Esophagus muscularis mucosa (tissue), 4 donors: ENCODE measurements around the gene MAST4. TPM values are rescaled to one million over a fixed set of nuclear protein-coding genes. Genes with fewer than 3 reads are reported as not detected.

Source experiments
- DNase-seq: peaks from one replicate; pipeline ENCODE4 v3.0.0-alpha.2; 2017; ENCODE audit errors: extremely low spot score
- H3K27ac ChIP-seq, 4 donors: fragments of 200-600 bp; sonication (generic); replicated peaks in 1 of 4; 1 replicate in 3 of 4; 2 replicates in 1 of 4; pipeline ENCODE4 v1.5.1; 2016 to 2019; ENCODE audit warnings: mild to moderate bottlenecking in 1 of 4
- H3K27me3 ChIP-seq, 4 donors: fragments of 200-600 bp; sonication (generic); one replicate each; pipeline versions ENCODE4 v1.5.1 to v1.6.0; 2016 to 2019
- H3K36me3 ChIP-seq, 4 donors: fragments of 200-600 bp; sonication (generic); one replicate each; pipeline ENCODE4 v1.5.1; 2016 to 2019
- H3K4me1 ChIP-seq, 4 donors: fragments of 200-600 bp; sonication (generic); one replicate each; pipeline ENCODE4 v1.5.1; 2016 to 2019
- H3K4me3 ChIP-seq, 4 donors: fragments of 200-600 bp; sonication (generic); 1 replicate in 2 of 4; 2 replicates in 2 of 4; pipeline ENCODE4 v1.5.1; 2016 to 2019; ENCODE audit warnings: mild to moderate bottlenecking in 4 of 4, moderate library complexity in 1 of 4
- H3K9me3 ChIP-seq, 4 donors: fragments of 200-600 bp; sonication (generic); 1 replicate in 3 of 4; 2 replicates in 1 of 4; pipeline ENCODE4 v1.5.1; 2016 to 2019
- EP300 ChIP-seq: sonication (generic); formaldehyde crosslinking; IDR thresholded peaks from one replicate; pipeline ENCODE4 v1.6.1; 2017; ENCODE audit warnings: antibody characterized with exemption
- POLR2A ChIP-seq: fragments of 450-650 bp; IDR thresholded peaks from one replicate; pipeline ENCODE4 v1.6.1; 2017; ENCODE audit warnings: antibody characterized with exemption, moderate library complexity, mild to moderate bottlenecking, low read depth
- POLR2AphosphoS5 ChIP-seq, 2 donors: sonication (generic); formaldehyde crosslinking; IDR thresholded peaks; one replicate each; pipeline ENCODE4 v1.6.1; 2017; ENCODE audit warnings: antibody characterized with exemption in 2 of 2
- WGBS: methylation state at CpG from one replicate; pipeline ENCODE4 v1.1.5; 2018; 5-methylcytosine and 5-hydroxymethylcytosine counted together
- intact Hi-C: fragments of 100-400 bp; cut with DNase I; formaldehyde crosslinking; loops from one replicate; pipeline ENCODE4 v1.15.1; 2023
- total RNA-seq, 4 donors: library from RNA; depleted of rRNA; stranded (reverse); fragments of >200 nt; gene quantifications; one replicate each; pipeline versions ENCODE4 v1.1.0 to v1.2.1, GENCODE V29; 2016
- TF ChIP-seq, protein P1 (sequence below), 3 experiments: fragments of 200-600 bp in 2 of 3; fragments of 450-650 bp in 1 of 3; sonication (generic) in 2 of 3; IDR thresholded peaks; one replicate each; pipeline ENCODE4 v1.5.1; 2017 to 2019; ENCODE audit warnings: antibody characterized with exemption in 3 of 3, mild to moderate bottlenecking in 2 of 3, moderate library complexity in 1 of 3

The MAST4 gene
- total RNA-seq, 4 donors from 2014 or later, result 26.2 to 39.7 (median 35.8) TPM

DNA sequence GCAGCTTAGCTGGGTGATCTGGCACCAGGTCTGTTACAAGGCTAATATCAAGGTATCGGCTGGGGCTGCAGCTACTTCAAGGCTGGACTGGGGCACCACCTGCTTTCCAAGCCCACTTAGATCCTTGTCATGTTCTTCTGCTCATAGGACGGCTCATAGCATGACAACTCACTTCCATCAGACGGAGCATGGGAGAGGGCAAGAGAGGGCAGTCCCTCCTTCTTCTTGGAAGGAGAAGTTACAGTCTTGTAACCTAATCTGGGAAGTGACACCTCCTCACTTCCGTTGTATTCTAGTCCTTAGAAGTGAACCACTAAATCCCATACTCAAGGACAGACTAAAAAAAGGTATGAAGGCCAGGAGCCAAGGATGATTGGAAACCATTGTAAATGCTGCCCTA lies 258.2 kb downstream of the MAST4 start:
- 78% methylated on average over 4 of the region's 4 CpGs for WGBS
- no peak for TF ChIP-seq POLR2A
- TF ChIP-seq EP300, result no peak
- TF ChIP-seq POLR2AphosphoS5 (IDR thresholded peaks at IDR 0.05), result no peak
- TF ChIP-seq, protein P1, sequence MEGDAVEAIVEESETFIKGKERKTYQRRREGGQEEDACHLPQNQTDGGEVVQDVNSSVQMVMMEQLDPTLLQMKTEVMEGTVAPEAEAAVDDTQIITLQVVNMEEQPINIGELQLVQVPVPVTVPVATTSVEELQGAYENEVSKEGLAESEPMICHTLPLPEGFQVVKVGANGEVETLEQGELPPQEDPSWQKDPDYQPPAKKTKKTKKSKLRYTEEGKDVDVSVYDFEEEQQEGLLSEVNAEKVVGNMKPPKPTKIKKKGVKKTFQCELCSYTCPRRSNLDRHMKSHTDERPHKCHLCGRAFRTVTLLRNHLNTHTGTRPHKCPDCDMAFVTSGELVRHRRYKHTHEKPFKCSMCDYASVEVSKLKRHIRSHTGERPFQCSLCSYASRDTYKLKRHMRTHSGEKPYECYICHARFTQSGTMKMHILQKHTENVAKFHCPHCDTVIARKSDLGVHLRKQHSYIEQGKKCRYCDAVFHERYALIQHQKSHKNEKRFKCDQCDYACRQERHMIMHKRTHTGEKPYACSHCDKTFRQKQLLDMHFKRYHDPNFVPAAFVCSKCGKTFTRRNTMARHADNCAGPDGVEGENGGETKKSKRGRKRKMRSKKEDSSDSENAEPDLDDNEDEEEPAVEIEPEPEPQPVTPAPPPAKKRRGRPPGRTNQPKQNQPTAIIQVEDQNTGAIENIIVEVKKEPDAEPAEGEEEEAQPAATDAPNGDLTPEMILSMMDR (IDR thresholded peaks at IDR 0.05), result no peak
- DNase-seq, result no peak
- Histone ChIP-seq H3K27ac (no peak overlapping the region), H3K36me3 (no peaks in the 10 kb centered on the region), H3K4me1 (no peaks in the 10 kb centered on the region), H3K9me3 (no peaks in the 10 kb centered on the region), H3K4me3 (no peak overlapping the region), H3K27me3 (no peaks in the 10 kb centered on the region)
- intact Hi-C loops, result no loop called here

DNA sequence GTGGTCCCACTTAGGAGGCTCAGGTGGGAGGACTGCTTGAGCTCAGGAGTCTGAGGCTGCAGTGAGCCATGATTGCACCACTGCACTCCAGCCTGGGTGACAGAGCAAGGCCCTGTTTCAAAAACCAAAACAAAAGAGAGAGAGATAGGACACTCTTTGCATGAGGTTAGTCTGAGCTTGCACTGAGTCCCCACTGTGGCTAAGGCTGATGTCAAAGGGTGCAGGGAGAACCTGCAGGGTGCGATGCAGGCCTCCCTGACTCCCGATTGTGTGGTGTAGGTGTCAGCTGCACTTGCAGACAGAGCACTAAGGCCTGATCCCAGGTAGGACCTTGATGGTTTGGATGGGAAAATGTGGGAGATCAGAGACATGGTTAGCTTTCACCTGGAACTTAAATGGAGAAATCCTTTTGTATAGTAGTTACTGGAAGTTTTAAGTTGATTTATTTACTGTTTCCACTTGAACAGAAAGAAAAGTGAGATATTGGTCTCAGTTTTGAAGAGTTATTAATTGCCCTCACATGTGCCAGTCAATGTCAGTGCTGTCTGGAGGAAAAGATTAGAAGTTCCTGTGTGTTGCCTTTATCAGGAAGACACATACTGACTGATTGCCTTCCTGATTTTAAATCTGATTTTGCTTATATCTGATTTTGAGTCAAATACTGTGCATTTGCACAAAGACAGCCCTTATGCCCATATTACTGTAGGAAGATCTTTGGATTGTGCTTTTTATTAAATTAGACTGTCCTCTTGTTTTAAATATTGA lies 260.0 kb downstream of the MAST4 start:
- WGBS, result 85% methylated on average over 2 of the region's 2 CpGs
- Histone ChIP-seq H3K36me3 (no peaks in the 10 kb centered on the region), H3K9me3 (no peaks in the 10 kb centered on the region), H3K27me3 (no peaks in the 10 kb centered on the region), H3K4me3 (no peak overlapping the region), H3K4me1 (no peaks in the 10 kb centered on the region), H3K27ac (no peak overlapping the region)
- TF ChIP-seq POLR2A (no peak), POLR2AphosphoS5 (IDR thresholded peaks at IDR 0.05) (no peak), EP300 (no peak)
- TF ChIP-seq, protein P1 (IDR thresholded peaks at IDR 0.05), result no peak
- intact Hi-C loops, result no loop called here
- no peak for DNase-seq

DNA sequence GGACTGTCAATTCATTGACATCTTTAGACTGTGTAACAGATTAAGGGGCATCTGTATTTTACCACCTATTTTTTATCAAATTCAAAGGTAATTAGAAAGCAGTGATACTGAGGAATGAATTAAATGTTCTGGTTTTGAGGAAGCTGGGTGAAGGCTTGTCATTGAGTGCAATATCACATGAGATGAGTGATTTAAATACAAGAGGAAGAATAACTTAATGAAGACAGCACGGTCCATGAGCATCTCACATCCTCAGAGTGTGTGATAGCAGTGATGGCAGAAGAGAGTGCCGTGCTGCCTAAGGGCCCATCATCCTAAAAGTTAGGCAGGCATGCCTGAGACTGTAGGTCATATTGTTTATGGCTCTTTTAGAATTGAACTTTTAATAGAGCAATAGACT lies 263.3 kb downstream of the MAST4 start:
- Histone ChIP-seq H3K27me3 (no peaks in the 10 kb centered on the region), H3K4me1 (no peaks in the 10 kb centered on the region), H3K4me3 (no peak overlapping the region), H3K27ac (no peak overlapping the region), H3K36me3 (no peaks in the 10 kb centered on the region), H3K9me3 (no peaks in the 10 kb centered on the region)
- 94% methylated on average over 2 of the region's 2 CpGs for WGBS
- no peak for DNase-seq
- intact Hi-C loops, result no loop called here
- TF ChIP-seq EP300 (no peak), POLR2A (no peak), POLR2AphosphoS5 (IDR thresholded peaks at IDR 0.05) (no peak)
- TF ChIP-seq, protein P1 (IDR thresholded peaks at IDR 0.05), result no peak

DNA sequence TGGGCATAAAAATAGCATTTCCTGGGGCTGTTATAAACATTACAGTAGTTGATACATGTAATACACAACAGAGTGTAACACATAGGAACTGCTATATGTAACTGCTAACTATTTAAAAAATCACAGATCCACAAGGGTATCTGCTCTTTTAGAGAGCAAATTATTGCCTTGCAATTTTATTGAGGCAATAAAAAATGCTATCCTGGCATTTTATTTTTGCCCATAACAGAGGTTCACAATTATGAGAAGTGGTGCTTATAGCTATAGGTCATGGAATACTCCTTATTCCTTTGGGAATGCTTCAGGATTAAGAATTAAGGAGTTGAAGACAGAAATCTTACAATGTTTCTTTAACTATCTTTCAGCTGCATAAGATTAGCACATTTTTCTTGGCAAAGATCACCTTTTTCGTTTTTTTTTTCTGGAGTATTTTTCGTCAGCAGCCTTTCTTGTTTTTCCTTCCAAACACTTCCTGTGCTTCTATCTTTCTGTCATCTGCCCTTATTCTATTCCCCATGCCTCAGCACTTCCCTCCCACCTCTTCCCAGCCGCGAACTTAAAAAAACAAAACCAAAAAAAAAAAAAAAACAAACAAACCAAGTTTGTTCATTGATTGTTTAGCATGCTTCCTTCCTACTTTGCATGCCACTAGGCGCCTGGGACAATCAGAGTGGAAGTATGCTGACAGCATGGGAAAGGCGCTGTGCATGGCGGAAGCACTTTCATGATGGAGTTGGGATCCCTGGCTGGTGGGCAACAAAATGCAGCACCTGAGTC lies 264.2 kb downstream of the MAST4 start:
- TF ChIP-seq POLR2A, result no peak
- no peak for TF ChIP-seq EP300
- no peak for TF ChIP-seq POLR2AphosphoS5 (IDR thresholded peaks at IDR 0.05)
- TF ChIP-seq, protein P1 (IDR thresholded peaks at IDR 0.05), result no peak
- no peaks in the 10 kb centered on the region for H3K36me3 ChIP-seq
- no peak for DNase-seq
- no peaks in the 10 kb centered on the region for H3K9me3 ChIP-seq
- no peak overlapping the region for H3K4me3 ChIP-seq
- H3K27me3 ChIP-seq, result no peaks in the 10 kb centered on the region
- intact Hi-C loops, result no loop called here
- no peak overlapping the region for H3K27ac ChIP-seq
- no peaks in the 10 kb centered on the region for H3K4me1 ChIP-seq
- WGBS, result 46% methylated on average over 7 of the region's 7 CpGs
